ENCODE results near the gene PRPSAP2. TPM values are rescaled to one million over a fixed set of nuclear protein-coding genes. Genes with fewer than 3 reads are reported as not detected.

Gene PRPSAP2
- total RNA-seq, 1 donor from 2014 or later = 23.6 TPM

- DNase-seq (no peak), ATAC-seq (peak in 1 of 2 donors; percentile 20)
- intact Hi-C loops (cut with DNase I) = no loop called here
These were observed 7.3 kb upstream of the PRPSAP2 start for GRCh38 chr17:18850679-18851078.

GRCh38 chr17:18851201-18851600, 6.7 kb upstream of the PRPSAP2 start:
- H3K4me1 ChIP-seq = peaks cover 11% of the 10 kb centered on the region
- DNase-seq (no peak), ATAC-seq (peak in 1 of 2 donors; percentile 24)
- H3K27ac ChIP-seq = no peak overlapping the region
- no peak for TF ChIP-seq CTCF (IDR thresholded peaks at IDR 0.05)
- H3K36me3 ChIP-seq = no peaks in the 10 kb centered on the region
- H3K4me3 ChIP-seq = no peak overlapping the region
- H3K9me3 ChIP-seq = no peaks in the 10 kb centered on the region
- no peaks in the 10 kb centered on the region for H3K27me3 ChIP-seq (ENCODE audit: low read depth)
- intact Hi-C loops (cut with DNase I) = no loop called here

More at GRCh38 chr17:18850679-18851078, 7.3 kb upstream of the PRPSAP2 start:
- no peaks in the 10 kb centered on the region for H3K27me3 ChIP-seq (ENCODE audit: low read depth)
- no peak overlapping the region for H3K4me3 ChIP-seq
- H3K27ac ChIP-seq = no peak overlapping the region
- H3K9me3 ChIP-seq = no peaks in the 10 kb centered on the region
- no peaks in the 10 kb centered on the region for H3K36me3 ChIP-seq
- H3K4me1 ChIP-seq = peaks cover 9% of the 10 kb centered on the region
- TF ChIP-seq CTCF (IDR thresholded peaks at IDR 0.05) = no peak

GRCh38 chr17:18854956-18855355, 3.0 kb upstream of the PRPSAP2 start:
- Histone ChIP-seq H3K36me3 (no peaks in the 10 kb centered on the region), H3K9me3 (no peaks in the 10 kb centered on the region), H3K27ac (no peak overlapping the region), H3K4me3 (no peak overlapping the region), H3K4me1 (peaks cover 34% of the 10 kb centered on the region), H3K27me3 (ENCODE audit: low read depth) (no peaks in the 10 kb centered on the region)
- intact Hi-C loops (cut with DNase I) = no loop called here
- ATAC-seq (no peak), DNase-seq (no peak)
- TF ChIP-seq CTCF (IDR thresholded peaks at IDR 0.05) = no peak

- H3K9me3 ChIP-seq = no peaks in the 10 kb centered on the region
- intact Hi-C loops (cut with DNase I) = no loop called here
- TF ChIP-seq CTCF (IDR thresholded peaks at IDR 0.05) = no peak
- H3K27ac ChIP-seq = peak overlapping the region; percentile 66
- ATAC-seq (peak; percentile 94), DNase-seq (peak; percentile 92)
- peaks cover 44% of the 10 kb centered on the region for H3K4me1 ChIP-seq
- no peaks in the 10 kb centered on the region for H3K36me3 ChIP-seq
- H3K27me3 ChIP-seq (ENCODE audit: low read depth) = no peaks in the 10 kb centered on the region
- H3K4me3 ChIP-seq = peak overlapping the region; percentile 65
These were observed 1.9 kb upstream of the PRPSAP2 start for GRCh38 chr17:18855831-18856569.

- Histone ChIP-seq H3K4me1 (peaks cover 45% of the 10 kb centered on the region), H3K36me3 (no peaks in the 10 kb centered on the region), H3K4me3 (peak overlapping the region; percentile 65), H3K27me3 (ENCODE audit: low read depth) (no peaks in the 10 kb centered on the region), H3K9me3 (no peaks in the 10 kb centered on the region), H3K27ac (peak overlapping the region; percentile 66)
- intact Hi-C loops (cut with DNase I) = no loop called here
- DNase-seq (no peak), ATAC-seq (no peak)
- TF ChIP-seq CTCF (IDR thresholded peaks at IDR 0.05) = no peak
These were observed 1.4 kb upstream of the PRPSAP2 start for GRCh38 chr17:18856570-18856915.
